AG09319 (cell line): ENCODE results near the gene LMO1.

ENCODE experiments used
- DNase-seq: peaks from one replicate; pipeline ENCODE4 v3.0.0-alpha.2; 2010; ENCODE audit warnings: low read depth; ENCODE audit errors: extremely low read depth
- CTCF ChIP-seq: IDR thresholded peaks from 2 replicates; pipeline ENCODE4 v1.5.1; 2011; ENCODE audit warnings: low read depth, mild to moderate bottlenecking, inconsistent platforms, low read length, moderate library complexity

LMO1 gene

GRCh38 chr11:8230921-8231847, 32.5 kb downstream of the LMO1 start:
- TF ChIP-seq CTCF: no peak
- no peak for DNase-seq

- no peak for TF ChIP-seq CTCF
- DNase-seq: no peak
Measured at GRCh38 chr11:8230178-8230859, 33.4 kb downstream of the LMO1 start.

- no peak for TF ChIP-seq CTCF
- DNase-seq: no peak
Measured at GRCh38 chr11:8229299-8230177, 34.1 kb downstream of the LMO1 start.

- no peak for TF ChIP-seq CTCF
- no peak for DNase-seq
Measured at GRCh38 chr11:8228231-8228630, 35.4 kb downstream of the LMO1 start.

GRCh38 chr11:8227156-8228152, 36.2 kb downstream of the LMO1 start:
- no peak for DNase-seq
- no peak for TF ChIP-seq CTCF

- peak; percentile 4 for DNase-seq
- peak; percentile 78 for TF ChIP-seq CTCF
Measured at GRCh38 chr11:8225589-8226036, 38.1 kb downstream of the LMO1 start.
